Measurements from ENCODE around the gene PGA4. TPM values are rescaled to one million over a fixed set of nuclear protein-coding genes. Genes with fewer than 3 reads are reported as not detected.
"Not testable (repeated sequence)": the region's sequence is repeated elsewhere in the genome, so short reads cannot be mapped to it uniquely, and the experiment has no call there.

Gene PGA4
- polyA plus RNA-seq, 2 of the 4 experiments (the other 2 are of a cell fraction), result not detected

DNA sequence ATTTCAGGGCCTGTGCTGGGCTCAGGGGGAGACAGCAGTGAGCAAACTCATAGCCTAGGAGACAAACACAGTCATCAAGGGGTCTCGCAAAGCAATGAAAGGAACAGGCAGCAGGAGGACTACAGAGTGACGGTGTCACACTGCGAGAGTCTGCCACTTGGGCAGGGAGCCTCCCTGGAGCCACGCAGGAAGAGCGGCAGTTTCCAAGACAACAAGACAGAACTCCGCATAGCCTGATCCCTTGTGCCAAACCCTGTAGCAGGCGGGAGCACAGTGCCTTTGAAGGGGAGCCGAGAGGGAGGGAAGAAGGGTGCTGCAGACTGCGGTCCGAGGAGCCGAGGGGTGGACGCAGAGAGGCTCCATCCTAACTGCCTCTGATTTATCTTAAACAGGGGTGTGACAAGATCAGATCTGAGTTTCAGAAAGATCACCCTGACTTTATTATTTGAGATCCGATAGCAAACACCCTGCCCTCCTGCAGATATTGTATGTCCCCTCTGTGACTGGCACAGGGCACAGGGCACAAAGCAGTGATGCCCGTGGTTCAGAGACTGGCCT, 17.6 kb upstream of the PGA4 start:
- FAIRE-seq; H3K4me1 ChIP-seq; ATAC-seq; H3K27ac ChIP-seq; H3K9me3 ChIP-seq; H3K4me2 ChIP-seq; DNase-seq (ENCODE audit: low read depth in 1 of 2, low spot score in 1 of 2); CTCF ChIA-PET; POLR2A ChIA-PET; H3K4me3 ChIP-seq: not testable (repeated sequence)
- 57% methylated on average over 14 of the region's 14 CpGs for WGBS (ENCODE audit: missing lambda C conversion rate)

DNA sequence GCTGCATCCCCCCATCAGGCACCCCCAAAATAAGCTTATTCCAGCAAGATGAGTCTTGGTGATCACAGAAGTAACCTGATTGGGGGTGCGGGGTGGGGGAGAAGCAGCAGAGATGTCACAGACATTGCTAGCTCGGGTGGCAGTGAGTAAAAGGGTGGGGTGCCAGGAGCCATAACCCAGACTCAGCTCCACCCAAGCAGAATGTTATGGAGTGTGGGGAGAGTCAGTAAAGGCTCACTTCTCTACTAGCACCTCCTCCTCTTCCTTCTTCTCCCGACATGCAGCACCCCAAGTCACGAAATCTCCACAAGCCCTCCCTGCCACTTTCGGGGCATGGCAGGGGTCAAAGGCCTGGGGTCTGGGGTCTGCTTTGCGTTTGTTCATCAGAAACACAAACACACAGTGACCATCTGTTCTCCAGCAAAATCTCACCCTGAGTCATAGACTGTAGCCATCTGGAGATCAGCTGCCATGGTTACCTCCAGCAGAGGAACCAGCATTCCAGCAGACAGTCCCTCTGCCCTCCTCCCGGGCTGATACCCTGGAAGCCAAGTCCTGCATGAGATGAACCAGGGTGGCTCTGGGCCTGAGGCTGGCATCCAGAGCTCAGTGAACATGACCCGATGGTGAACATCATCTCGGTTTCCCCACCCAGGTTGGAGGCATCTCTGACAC, 14.4 kb upstream of the PGA4 start:
- WGBS (ENCODE audit: missing lambda C conversion rate), result no CpG with 5 or more reads among the region's 9 CpGs
- ATAC-seq; H3K27ac ChIP-seq; FAIRE-seq; DNase-seq (ENCODE audit: low read depth in 1 of 2, low spot score in 1 of 2); H3K4me2 ChIP-seq; H3K4me3 ChIP-seq; POLR2A ChIA-PET; H3K4me1 ChIP-seq; H3K9me3 ChIP-seq; CTCF ChIA-PET: not testable (repeated sequence)

DNA sequence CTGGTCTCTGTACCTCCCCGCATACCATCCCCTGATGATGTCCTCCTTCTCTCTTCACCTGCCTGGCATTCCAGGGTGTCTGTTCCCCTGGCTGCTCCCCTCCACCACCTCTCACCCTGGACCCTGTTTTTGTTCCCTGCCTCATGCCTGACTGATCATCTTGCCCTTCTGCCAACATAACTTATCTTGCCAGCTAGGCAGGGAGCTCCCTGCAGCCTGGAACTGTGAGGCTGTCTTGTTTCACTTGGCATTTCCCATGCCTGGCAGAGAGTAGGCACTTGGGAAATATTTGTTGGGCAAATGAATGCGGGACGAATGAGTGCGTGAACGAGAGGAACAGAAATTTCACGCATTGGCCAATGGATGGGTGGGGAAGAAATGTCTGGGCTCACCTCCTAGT, 11.5 kb upstream of the PGA4 start:
- CTCF ChIA-PET, POLR2A ChIA-PET: not testable (repeated sequence)

DNA sequence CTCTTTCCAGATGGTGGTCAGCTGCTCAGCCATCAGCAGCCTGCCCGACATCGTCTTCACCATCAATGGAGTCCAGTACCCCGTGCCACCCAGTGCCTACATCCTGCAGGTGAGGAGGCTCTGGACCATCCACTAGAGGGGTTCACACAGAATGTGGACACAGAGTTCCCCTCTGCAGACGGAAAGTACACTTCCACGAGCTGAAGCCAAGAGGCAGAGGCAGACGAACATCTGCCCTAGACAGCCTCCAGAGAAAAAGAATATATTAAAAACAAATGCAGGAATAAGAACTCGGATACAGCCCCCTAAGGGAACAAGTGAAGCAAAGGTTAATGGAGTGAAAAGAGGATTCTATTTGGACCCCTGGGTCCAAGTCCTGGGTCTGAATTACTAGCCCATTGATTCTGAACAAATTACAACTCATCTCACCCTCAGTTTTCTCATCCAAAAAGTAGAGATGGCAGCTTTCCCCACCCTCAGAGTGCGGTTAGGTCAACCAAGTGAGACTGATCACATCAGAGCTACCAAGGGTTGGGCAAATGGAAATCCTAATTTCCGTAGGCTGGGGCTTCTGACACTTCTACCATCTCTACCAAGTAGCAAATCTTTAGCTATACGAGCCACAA, 10.7 kb upstream of the PGA4 start:
- ATAC-seq; FAIRE-seq; H3K9me3 ChIP-seq; CTCF ChIA-PET; H3K27ac ChIP-seq; H3K4me3 ChIP-seq; H3K4me2 ChIP-seq; POLR2A ChIA-PET; DNase-seq (ENCODE audit: low read depth in 1 of 2, low spot score in 1 of 2); H3K4me1 ChIP-seq: not testable (repeated sequence)
- 19% methylated on average over 7 of the region's 10 CpGs for WGBS (ENCODE audit: missing lambda C conversion rate)

More for the DNA sequence above, 11.5 kb upstream of the PGA4 start:
- not testable (repeated sequence) for ATAC-seq; H3K4me2 ChIP-seq; H3K4me3 ChIP-seq; H3K4me1 ChIP-seq; DNase-seq (ENCODE audit: low read depth in 1 of 2, low spot score in 1 of 2); H3K9me3 ChIP-seq; FAIRE-seq; H3K27ac ChIP-seq
- WGBS (ENCODE audit: missing lambda C conversion rate), result no CpG with 5 or more reads among the region's 6 CpGs

DNA sequence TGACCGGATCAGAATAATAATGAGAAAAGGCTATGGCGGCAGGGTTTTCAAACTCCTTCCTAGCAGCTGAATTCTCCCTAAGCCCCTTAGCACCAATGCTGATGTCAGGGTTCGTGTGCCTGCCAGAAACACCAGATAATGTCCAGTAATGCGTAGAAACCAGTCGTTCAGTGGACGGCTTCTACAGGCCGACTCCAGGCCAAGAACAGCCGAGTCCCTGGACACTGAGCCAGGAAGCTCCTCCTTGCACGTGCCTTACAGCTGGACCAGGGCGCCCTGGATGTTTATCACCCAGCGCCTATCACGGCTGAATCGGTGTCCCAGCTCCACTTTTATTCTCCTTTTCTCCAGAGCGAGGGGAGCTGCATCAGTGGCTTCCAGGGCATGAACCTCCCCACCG, 9.9 kb upstream of the PGA4 start:
- CTCF ChIA-PET; H3K9me3 ChIP-seq; POLR2A ChIA-PET; H3K4me3 ChIP-seq; H3K4me1 ChIP-seq; H3K27ac ChIP-seq; H3K4me2 ChIP-seq; FAIRE-seq; DNase-seq (ENCODE audit: low read depth in 1 of 2, low spot score in 1 of 2); ATAC-seq: not testable (repeated sequence)
- no CpG with 5 or more reads among the region's 15 CpGs for WGBS (ENCODE audit: missing lambda C conversion rate)

DNA sequence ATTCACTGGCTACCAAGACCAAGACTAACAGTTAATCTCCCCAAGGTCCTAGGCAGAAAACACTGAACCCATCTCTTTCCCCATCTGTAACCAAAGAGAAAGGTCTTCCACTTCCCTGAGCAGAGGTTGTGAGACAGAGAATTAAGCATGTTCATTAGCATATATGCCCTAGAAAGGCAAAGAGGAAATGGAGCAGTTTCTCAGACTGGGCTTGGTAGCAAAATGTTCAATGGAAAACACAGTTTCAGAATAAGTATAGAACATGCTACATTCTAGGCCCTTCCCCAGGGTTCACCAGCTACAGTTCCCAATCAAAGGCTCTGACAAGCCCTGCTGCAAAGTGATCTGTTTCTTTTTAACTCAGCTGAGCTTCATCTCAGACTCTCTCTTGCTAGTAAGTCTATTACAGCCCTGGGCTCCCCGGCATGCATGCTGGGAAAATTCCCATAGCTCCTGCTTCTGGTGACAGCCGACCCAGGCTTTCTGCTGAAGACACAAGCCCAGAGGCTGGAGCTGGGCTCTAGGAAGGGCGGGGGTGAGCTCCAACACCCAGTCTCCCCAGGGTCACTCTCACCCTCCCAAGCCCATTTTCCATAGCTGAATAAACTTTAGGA, 8.3 kb upstream of the PGA4 start:
- H3K27ac ChIP-seq; ATAC-seq; FAIRE-seq; H3K9me3 ChIP-seq; H3K4me1 ChIP-seq; POLR2A ChIA-PET; CTCF ChIA-PET; H3K4me3 ChIP-seq; H3K4me2 ChIP-seq; DNase-seq (ENCODE audit: low read depth in 1 of 2, low spot score in 1 of 2): not testable (repeated sequence)
- WGBS (ENCODE audit: missing lambda C conversion rate), result no CpG with 5 or more reads among the region's 3 CpGs

DNA sequence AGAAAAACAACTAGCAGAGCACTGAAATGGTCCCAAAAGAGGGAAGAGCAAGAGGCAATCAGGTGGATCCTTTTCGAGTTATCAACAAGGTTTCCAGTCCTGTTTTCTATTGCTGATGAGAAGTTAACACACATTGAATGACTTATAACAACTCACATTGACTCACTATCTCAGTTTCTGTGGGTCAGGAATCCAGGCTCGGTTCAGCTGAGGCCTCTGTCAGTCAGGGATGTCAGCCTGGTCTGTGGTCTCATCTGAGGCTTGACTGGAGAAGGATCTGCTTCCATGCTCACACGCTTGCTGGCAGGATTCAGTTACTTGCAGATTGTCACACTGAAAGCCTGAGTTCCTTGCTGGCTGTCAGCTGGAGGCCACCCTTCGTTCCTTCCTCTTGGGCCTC, 3.8 kb upstream of the PGA4 start:
- FAIRE-seq; POLR2A ChIA-PET; H3K27ac ChIP-seq; DNase-seq (ENCODE audit: low read depth in 1 of 2, low spot score in 1 of 2); H3K4me1 ChIP-seq; CTCF ChIA-PET; H3K4me2 ChIP-seq; H3K9me3 ChIP-seq; ATAC-seq; H3K4me3 ChIP-seq: not testable (repeated sequence)
- WGBS (ENCODE audit: missing lambda C conversion rate), result no CpG with 5 or more reads among the region's 4 CpGs

DNA sequence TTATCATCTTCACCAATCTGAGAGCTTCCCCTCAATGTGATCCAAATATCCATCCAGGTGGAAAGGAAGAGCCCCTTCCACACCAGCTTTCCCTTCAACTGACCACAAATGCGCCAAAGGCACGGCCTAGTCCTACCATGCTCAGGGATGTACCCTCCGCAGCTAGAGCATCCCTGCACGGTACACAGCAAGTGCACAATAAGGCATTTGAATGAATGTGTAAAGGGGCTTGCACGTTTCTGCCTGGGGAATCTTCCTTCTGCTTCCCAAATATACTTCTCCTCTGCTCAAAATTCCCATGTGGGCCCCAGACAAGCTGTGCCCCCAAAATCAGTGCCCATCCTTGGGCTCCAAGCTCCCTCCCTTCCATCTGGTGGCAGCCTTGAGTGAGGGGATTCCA, 3.1 kb upstream of the PGA4 start:
- CTCF ChIA-PET; H3K4me3 ChIP-seq; H3K4me2 ChIP-seq; ATAC-seq; DNase-seq (ENCODE audit: low read depth in 1 of 2, low spot score in 1 of 2); FAIRE-seq; H3K4me1 ChIP-seq; H3K9me3 ChIP-seq; H3K27ac ChIP-seq; POLR2A ChIA-PET: not testable (repeated sequence)
- WGBS (ENCODE audit: missing lambda C conversion rate), result 25% methylated on average over 5 of the region's 5 CpGs

DNA sequence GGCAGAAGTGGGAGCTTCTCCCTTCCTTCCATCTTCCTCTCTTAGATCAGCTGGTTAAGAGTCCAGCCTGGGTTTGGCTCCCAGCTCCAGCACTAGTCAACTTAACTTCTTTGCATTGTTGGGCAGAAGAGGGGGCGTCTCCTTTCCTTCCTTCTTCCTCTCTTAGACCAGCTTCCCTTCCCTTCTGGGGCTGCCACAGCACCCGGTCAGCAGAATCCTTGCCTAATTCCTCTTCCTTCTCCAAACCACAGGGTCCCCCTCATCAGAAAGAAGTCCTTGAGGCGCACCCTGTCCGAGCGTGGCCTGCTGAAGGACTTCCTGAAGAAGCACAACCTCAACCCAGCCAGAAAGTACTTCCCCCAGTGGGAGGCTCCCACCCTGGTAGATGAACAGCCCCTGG, 545 bp downstream of the PGA4 start:
- CTCF ChIA-PET; H3K4me2 ChIP-seq; ATAC-seq; H3K27ac ChIP-seq; H3K9me3 ChIP-seq; H3K4me3 ChIP-seq; DNase-seq (ENCODE audit: low read depth in 1 of 2, low spot score in 1 of 2); H3K4me1 ChIP-seq; FAIRE-seq; POLR2A ChIA-PET: not testable (repeated sequence)
- no CpG with 5 or more reads among the region's 5 CpGs for WGBS (ENCODE audit: missing lambda C conversion rate)

DNA sequence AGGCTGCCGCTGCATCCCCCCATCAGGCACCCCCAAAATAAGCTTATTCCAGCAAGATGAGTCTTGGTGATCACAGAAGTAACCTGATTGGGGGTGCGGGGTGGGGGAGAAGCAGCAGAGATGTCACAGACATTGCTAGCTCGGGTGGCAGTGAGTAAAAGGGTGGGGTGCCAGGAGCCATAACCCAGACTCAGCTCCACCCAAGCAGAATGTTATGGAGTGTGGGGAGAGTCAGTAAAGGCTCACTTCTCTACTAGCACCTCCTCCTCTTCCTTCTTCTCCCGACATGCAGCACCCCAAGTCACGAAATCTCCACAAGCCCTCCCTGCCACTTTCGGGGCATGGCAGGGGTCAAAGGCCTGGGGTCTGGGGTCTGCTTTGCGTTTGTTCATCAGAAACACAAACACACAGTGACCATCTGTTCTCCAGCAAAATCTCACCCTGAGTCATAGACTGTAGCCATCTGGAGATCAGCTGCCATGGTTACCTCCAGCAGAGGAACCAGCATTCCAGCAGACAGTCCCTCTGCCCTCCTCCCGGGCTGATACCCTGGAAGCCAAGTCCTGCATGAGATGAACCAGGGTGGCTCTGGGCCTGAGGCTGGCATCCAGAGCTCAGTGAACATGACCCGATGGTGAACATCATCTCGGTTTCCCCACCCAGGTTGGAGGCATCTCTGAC, 4.5 kb downstream of the PGA4 start:
- H3K9me3 ChIP-seq; H3K4me3 ChIP-seq; ATAC-seq; CTCF ChIA-PET; H3K27ac ChIP-seq; H3K4me2 ChIP-seq; POLR2A ChIA-PET; DNase-seq (ENCODE audit: low read depth in 1 of 2, low spot score in 1 of 2); FAIRE-seq; H3K4me1 ChIP-seq: not testable (repeated sequence)
- no CpG with 5 or more reads among the region's 10 CpGs for WGBS (ENCODE audit: missing lambda C conversion rate)

DNA sequence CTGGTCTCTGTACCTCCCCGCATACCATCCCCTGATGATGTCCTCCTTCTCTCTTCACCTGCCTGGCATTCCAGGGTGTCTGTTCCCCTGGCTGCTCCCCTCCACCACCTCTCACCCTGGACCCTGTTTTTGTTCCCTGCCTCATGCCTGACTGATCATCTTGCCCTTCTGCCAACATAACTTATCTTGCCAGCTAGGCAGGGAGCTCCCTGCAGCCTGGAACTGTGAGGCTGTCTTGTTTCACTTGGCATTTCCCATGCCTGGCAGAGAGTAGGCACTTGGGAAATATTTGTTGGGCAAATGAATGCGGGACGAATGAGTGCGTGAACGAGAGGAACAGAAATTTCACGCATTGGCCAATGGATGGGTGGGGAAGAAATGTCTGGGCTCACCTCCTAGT, 7.3 kb downstream of the PGA4 start:
- H3K4me1 ChIP-seq; FAIRE-seq; H3K9me3 ChIP-seq; CTCF ChIA-PET; POLR2A ChIA-PET; ATAC-seq; H3K4me2 ChIP-seq; DNase-seq (ENCODE audit: low read depth in 1 of 2, low spot score in 1 of 2); H3K27ac ChIP-seq; H3K4me3 ChIP-seq: not testable (repeated sequence)
- WGBS (ENCODE audit: missing lambda C conversion rate), result no CpG with 5 or more reads among the region's 6 CpGs

All from A549 (cell line).